PC-3 (cell line): Measurements from ENCODE around the gene ARHGEF11. TPM values are rescaled to one million over a fixed set of nuclear protein-coding genes. Genes with fewer than 3 reads are reported as not detected.

Experiments
- ATAC-seq: fragments of 200-7000 bp; cut with Tn5 transposase; 2 replicates; pipeline ENCODE4 v1.9.1; 2020; ENCODE audit warnings: mild to moderate bottlenecking, moderate library complexity
- BruUV-seq: library from RNA; stranded (reverse); fragments of 400-500 nt; replicated peaks from 2 replicates; lab custom pipeline; 2021; lab: Mats Ljungman, UMichigan
- CTCF ChIA-PET: fragments of 300-600 bp; sonication (Branson Sonifier 250); formaldehyde crosslinking; loops from one replicate; lab custom pipeline; 2022; ENCODE audit warnings: antibody characterized with exemption; lab: Charles Lee
- POLR2A ChIA-PET: fragments of 300-600 bp; sonication (Branson Sonifier 250); formaldehyde crosslinking; loops from one replicate; lab custom pipeline; 2022; ENCODE audit warnings: antibody characterized with exemption; ENCODE audit not compliant: unreplicated experiment; lab: Charles Lee
- DNase-seq: peaks from one replicate; pipeline ENCODE4 v3.0.0-alpha.2; 2015
- H2AFZ ChIP-seq: fragments of 300-600 bp; sonication (generic); 2 replicates; pipeline ENCODE4 v1.6.0; 2016; ENCODE audit warnings: antibody characterized with exemption, low read length
- H3F3A ChIP-seq: fragments of 300-600 bp; sonication (generic); one replicate; pipeline ENCODE4 v1.6.0; 2017; ENCODE audit warnings: antibody characterized with exemption, low read length, control low read depth, mild to moderate bottlenecking; ENCODE audit not compliant: unreplicated experiment
- H3K27ac ChIP-seq: fragments of 300-600 bp; sonication (generic); 2 replicates; pipeline ENCODE4 v1.5.1; 2016; ENCODE audit warnings: mild to moderate bottlenecking, low read length
- H3K27me3 ChIP-seq: fragments of 300-600 bp; sonication (generic); 2 replicates; pipeline ENCODE4 v1.6.1; 2016; ENCODE audit warnings: low read length, mixed read lengths
- H3K36me3 ChIP-seq: fragments of 300-600 bp; sonication (generic); 2 replicates; pipeline ENCODE4 v1.6.1; 2016; ENCODE audit warnings: low read depth, mixed run types, low read length, mixed read lengths
- H3K4me1 ChIP-seq: fragments of 300-600 bp; sonication (generic); 2 replicates; pipeline ENCODE4 v1.5.1; 2016; ENCODE audit warnings: low read length; ENCODE audit not compliant: insufficient read depth
- H3K4me2 ChIP-seq: fragments of 300-600 bp; sonication (generic); 2 replicates; pipeline ENCODE4 v1.6.0; 2016; ENCODE audit warnings: low read length
- H3K4me3 ChIP-seq: fragments of 300-600 bp; sonication (generic); 2 replicates; pipeline ENCODE4 v1.5.1; 2016; ENCODE audit warnings: mild to moderate bottlenecking, low read length, mixed read lengths
- H3K79me2 ChIP-seq: fragments of 300-600 bp; sonication (generic); 2 replicates; pipeline ENCODE4 v1.6.1; 2017; ENCODE audit warnings: low read length, mixed read lengths
- H3K9ac ChIP-seq: fragments of 300-600 bp; sonication (generic); 2 replicates; pipeline ENCODE4 v1.6.0; 2016; ENCODE audit warnings: mild to moderate bottlenecking, low read length
- H3K9me2 ChIP-seq: fragments of 300-600 bp; sonication (generic); replicated peaks from 2 replicates; pipeline ENCODE4 v1.6.1; 2016; ENCODE audit warnings: mixed run types, low read length, mixed read lengths
- H3K9me3 ChIP-seq: fragments of 300-600 bp; sonication (generic); 2 replicates; pipeline ENCODE4 v1.6.1; 2016; ENCODE audit warnings: low read length, mixed read lengths
- H4K20me1 ChIP-seq: fragments of 300-600 bp; sonication (generic); 2 replicates; pipeline ENCODE4 v1.6.1; 2016; ENCODE audit warnings: low read length, mixed read lengths
- CTCF ChIP-seq: fragments of 300-600 bp; sonication (generic); conservative IDR thresholded peaks from 2 replicates; pipeline ENCODE4 v1.5.1; 2017; ENCODE audit warnings: antibody characterized with exemption, low read depth, mild to moderate bottlenecking, low read length
- EZH2 ChIP-seq: fragments of 300-600 bp; sonication (generic); IDR thresholded peaks from one replicate; pipeline ENCODE4 v1.6.1; 2017; ENCODE audit warnings: antibody characterized with exemption, mild to moderate bottlenecking, low read length; ENCODE audit not compliant: unreplicated experiment
- EZH2phosphoT487 ChIP-seq: fragments of 300-600 bp; sonication (generic); IDR thresholded peaks from 2 replicates; pipeline ENCODE4 v1.6.1; 2018; ENCODE audit warnings: mild to moderate bottlenecking, antibody characterized with exemption, low read length, borderline replicate concordance
- intact Hi-C: fragments of 100-400 bp; cut with micrococcal nuclease; formaldehyde crosslinking; loops from 2 replicates; pipeline ENCODE4 v1.9.0; 2023
- total RNA-seq: library from RNA; depleted of rRNA; stranded (reverse); fragments of >200 nt; gene quantifications from 2 replicates; pipeline ENCODE4 v1.2.3, GENCODE V29; 2014

ARHGEF11 gene
- total RNA-seq, 1 experiment from 2014 or later = 31.1 TPM

DNA sequence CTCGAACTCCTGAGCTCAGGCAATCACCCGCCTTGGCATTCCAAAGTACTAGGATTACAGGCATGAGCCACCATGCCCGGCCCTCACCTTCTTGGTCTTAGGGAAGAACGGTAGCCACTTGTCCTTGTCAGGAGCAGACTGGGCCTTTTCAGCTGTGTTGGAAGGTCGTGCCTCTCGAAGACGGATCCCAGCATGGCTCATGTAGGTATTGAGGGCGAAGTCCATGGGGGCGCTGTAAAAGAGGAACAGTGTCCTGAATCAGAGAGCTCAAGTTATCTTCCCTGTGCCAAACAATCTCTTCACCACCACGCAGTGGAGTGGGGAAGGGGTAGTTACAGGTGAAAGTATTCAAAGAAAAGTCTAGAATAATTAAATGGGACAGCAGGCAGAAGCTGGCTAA, 89.2 kb downstream of the ARHGEF11 start:
- no peak overlapping the region for H3K27ac ChIP-seq
- CTCF ChIA-PET = no interaction called here
- intact Hi-C loops = no loop called here

GRCh38 chr1:156953571-156953970, 92.0 kb downstream of the ARHGEF11 start:
- ChIA-PET POLR2A (no interaction called here), CTCF (no interaction called here)
- BruUV-seq = no TSS peak
- no peak overlapping the region for H2AFZ ChIP-seq
- no peak overlapping the region for H3K4me2 ChIP-seq
- H3K36me3 ChIP-seq = peaks cover 29% of the 10 kb centered on the region
- H3K9me2 ChIP-seq = no peaks in the 10 kb centered on the region
- H3K27ac ChIP-seq = no peak overlapping the region
- ATAC-seq (no peak), DNase-seq (no peak)
- H3K79me2 ChIP-seq = no peaks in the 10 kb centered on the region
- no peaks in the 10 kb centered on the region for H3K9me3 ChIP-seq
- peaks cover 14% of the 10 kb centered on the region; the same call in 1 of the 2 replicates for H3K4me1 ChIP-seq
- no peaks in the 10 kb centered on the region for H3K27me3 ChIP-seq
- intact Hi-C loops = no loop called here
- no peaks in the 10 kb centered on the region for H4K20me1 ChIP-seq
- no peak overlapping the region for H3K4me3 ChIP-seq
- H3F3A ChIP-seq = no peaks in the 10 kb centered on the region
- H3K9ac ChIP-seq = no peak overlapping the region
- TF ChIP-seq CTCF (no peak), EZH2 (no peak), EZH2phosphoT487 (no peak)

More for the DNA sequence above, 89.2 kb downstream of the ARHGEF11 start:
- TF ChIP-seq EZH2 (no peak), CTCF (no peak), EZH2phosphoT487 (no peak)
- Histone ChIP-seq H3K9me3 (no peaks in the 10 kb centered on the region), H3K4me2 (no peak overlapping the region), H3K4me1 (peaks cover 16% of the 10 kb centered on the region; the same call in 1 of the 2 replicates), H2AFZ (no peak overlapping the region), H3K9me2 (no peaks in the 10 kb centered on the region), H3K36me3 (peaks cover 28% of the 10 kb centered on the region), H3K4me3 (no peak overlapping the region), H3K79me2 (no peaks in the 10 kb centered on the region), H3F3A (no peaks in the 10 kb centered on the region), H3K9ac (no peak overlapping the region), H4K20me1 (no peaks in the 10 kb centered on the region), H3K27me3 (no peaks in the 10 kb centered on the region)
- ATAC-seq (no peak), DNase-seq (no peak)
- BruUV-seq = no TSS peak
- POLR2A ChIA-PET = no interaction called here

DNA sequence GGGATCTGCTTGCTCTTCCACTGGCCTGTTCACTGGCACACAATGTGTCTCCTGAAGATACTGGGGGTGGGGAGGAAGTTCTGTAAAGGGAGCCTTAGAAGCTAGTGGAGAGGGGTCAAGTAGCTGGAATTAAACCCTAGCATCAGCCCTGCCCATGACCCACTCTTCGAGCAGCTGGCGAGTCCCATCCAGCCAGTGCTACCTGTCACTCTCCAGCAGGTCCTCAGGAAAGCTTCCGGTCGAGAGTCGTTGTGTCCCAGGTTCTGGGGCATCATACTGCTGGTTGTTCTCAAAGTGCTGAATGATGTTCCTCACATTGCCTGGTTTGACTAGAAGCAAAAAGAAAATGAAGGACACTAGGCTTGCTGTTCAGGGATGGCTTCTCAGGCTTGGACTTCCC, 94.2 kb downstream of the ARHGEF11 start:
- CTCF ChIA-PET = no interaction called here
- DNase-seq = no peak
- no peak overlapping the region for H3K27ac ChIP-seq
- no peaks in the 10 kb centered on the region for H3K27me3 ChIP-seq
- POLR2A ChIA-PET = no interaction called here
- no peaks in the 10 kb centered on the region for H3K79me2 ChIP-seq
- no peaks in the 10 kb centered on the region for H4K20me1 ChIP-seq
- BruUV-seq = no TSS peak
- intact Hi-C loops = no loop called here
- H3K4me3 ChIP-seq = no peak overlapping the region
- no peaks in the 10 kb centered on the region for H3F3A ChIP-seq
- no peak overlapping the region for H2AFZ ChIP-seq
- H3K9me3 ChIP-seq = no peaks in the 10 kb centered on the region
- no peak for ATAC-seq
- H3K36me3 ChIP-seq = peaks cover 47% of the 10 kb centered on the region
- H3K9ac ChIP-seq = no peak overlapping the region
- peaks cover 5% of the 10 kb centered on the region; the same call in 1 of the 2 replicates for H3K4me1 ChIP-seq
- no peak for TF ChIP-seq EZH2
- no peak for TF ChIP-seq CTCF
- no peak for TF ChIP-seq EZH2phosphoT487
- no peaks in the 10 kb centered on the region for H3K9me2 ChIP-seq
- no peak overlapping the region for H3K4me2 ChIP-seq
